GM18520 (cell line): ENCODE results near the gene HECW1.

Experiments
- ATAC-seq: cut with Tn5 transposase; IDR thresholded peaks from one replicate; pipeline ENCODE4 v1.9.1; 2021; ENCODE audit not compliant: unreplicated experiment

Gene HECW1

DNA sequence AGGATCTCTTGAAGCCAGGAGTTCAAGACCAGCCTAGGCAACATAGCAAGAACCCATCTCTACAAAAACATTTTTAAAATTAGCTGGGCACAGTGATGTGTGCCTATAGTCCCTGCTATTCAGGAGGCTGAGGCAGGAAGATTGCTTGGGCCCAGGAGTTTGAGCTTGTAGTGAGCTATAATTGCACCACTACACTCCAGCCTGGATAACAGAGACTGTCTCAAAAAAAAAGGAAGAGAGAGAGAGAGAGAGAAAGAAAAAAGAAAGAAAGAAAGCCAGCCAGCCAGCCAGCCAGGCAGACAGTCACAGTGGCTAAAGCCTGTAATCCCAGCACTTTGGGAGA lies 375.3 kb downstream of the HECW1 start:
- ATAC-seq, result no peak

DNA sequence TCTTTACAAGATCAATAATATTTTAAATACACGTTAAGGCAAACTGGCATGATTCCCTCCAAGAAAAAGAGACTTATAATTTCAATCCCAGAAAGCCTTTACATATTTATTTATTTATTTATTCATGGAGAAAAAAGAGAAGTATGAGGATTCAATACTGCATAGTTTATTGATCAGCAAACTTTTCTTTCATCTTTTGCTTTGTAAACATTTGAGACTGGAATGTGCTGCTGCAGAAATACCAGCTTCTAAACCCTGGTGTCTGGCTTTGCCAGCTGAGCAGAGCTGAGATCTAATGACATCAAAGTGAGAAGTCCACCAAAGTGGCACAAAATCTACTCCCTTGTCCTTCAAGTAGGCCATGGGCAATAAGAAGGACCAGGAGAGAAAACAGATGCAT lies 376.8 kb downstream of the HECW1 start:
- no peak for ATAC-seq

GRCh38 chr7:43490016-43490415 lies 377.6 kb downstream of the HECW1 start:
- ATAC-seq, result no peak

DNA sequence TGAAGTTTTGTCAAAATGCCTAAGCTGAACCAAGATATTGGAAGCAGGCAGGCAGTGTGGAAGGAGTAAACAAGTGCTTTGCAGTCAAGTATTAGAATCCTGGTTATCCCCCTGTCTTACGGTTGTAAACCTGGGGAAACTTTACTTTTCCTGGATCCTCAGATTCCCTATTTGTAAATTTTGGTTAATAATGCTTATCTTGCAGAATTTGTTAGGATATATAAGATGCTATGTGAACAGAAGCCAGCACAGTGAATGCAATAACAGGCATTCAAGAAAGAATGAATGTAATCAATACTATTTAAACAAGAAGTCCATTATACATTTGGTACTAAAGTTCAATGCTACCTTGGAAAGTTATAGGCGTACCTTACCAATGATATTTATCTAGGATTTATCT lies 378.7 kb downstream of the HECW1 start:
- no peak for ATAC-seq

- no peak for ATAC-seq
These were observed 379.5 kb downstream of the HECW1 start for GRCh38 chr7:43491984-43492383.

DNA sequence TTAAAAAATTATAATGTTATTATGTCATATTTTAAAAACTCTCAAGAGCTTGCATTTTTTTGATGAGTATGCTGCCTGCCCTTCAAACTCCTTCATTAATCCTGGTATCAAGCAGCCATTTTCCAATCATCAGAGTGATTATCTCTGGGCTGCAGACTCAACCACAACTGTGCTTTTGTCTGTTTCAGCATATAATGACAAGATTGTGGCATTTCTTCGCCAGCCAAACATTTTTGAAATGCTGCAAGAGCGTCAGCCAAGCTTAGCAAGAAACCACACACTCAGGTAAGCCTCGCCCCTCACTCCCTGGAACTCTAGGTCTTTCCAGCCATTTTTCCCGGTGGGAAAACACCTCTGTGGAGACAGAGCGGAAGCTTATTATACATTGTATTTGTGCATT lies 380.4 kb downstream of the HECW1 start:
- ATAC-seq, result no peak

DNA sequence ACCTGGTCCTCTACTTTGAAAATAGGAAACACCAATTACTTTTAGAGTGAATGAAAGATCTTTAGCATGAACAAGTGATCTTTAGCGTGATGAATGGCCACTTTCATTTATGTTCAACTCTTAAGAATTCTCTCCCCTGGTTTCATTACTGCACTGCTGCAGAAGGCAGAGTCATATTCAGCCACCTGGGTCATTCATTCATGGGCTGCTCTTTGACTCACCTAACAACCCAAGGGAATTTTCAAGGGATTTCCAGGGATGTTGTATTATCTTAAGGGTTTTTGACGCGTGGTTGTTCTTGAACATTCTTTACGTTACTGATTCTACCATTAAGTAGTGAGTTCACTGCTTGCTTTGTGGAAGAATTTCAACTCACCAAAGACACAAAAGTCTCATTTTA lies 383.1 kb downstream of the HECW1 start:
- ATAC-seq, result no peak

DNA sequence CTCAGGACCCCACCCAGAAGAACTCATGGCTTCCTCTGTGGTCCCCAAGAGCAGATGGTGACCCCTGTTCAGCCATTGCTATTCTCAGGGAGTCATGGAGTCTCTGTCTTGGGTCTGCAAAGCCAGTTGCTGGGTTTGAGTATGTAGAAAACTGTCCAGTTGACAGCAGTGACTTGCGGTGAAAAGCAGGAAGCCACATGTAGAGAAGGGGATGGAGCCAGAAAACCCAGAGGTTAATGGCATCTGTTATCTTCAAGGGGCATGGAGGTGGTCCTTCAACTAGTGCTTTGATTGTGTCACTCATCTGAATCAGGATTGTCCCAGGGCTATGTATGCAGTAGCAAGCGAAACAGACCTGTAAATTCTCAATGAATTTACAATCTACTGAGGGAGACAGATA lies 384.1 kb downstream of the HECW1 start:
- ATAC-seq, result no peak

DNA sequence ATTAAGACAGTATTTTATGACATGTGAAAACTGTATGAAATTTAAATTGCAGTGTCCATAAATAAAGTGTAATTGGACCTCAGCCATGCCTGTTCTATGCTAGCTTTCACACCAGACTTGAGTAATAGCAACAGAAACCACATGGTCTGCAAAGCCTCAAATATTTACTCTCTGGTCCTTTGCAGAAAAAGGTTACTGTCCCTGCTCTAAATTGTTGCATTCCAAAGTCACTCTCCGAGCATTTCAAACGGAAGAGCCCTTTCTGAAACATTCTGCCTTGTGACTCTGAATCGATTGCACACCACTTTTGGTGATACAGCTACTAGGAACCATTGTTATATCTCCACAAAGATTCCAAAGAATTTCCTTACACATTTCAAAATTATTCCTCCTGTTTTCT lies 389.4 kb downstream of the HECW1 start:
- no peak for ATAC-seq

- ATAC-seq, result no peak
These were observed 390.5 kb downstream of the HECW1 start for GRCh38 chr7:43502941-43503340.

GRCh38 chr7:43505412-43505811 lies 393.0 kb downstream of the HECW1 start:
- no peak for ATAC-seq

DNA sequence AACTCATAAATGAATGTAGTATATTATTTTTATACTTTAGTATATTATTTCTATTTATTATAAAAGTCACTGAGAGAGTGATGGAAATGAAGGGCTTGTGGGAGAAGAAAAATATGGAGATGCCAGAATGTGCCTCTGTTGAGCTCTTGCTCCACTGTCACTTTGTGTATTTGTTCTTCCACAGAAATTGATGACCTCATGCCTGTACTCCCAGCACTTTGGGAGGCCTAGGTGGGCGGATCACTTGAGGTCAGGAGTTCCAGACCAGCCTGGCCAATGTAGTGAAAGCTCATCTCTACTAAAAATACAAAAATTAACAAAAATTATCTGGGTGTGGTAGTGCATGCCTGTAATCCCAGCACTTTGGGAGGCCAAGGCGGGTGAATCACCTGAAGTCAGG lies 394.0 kb downstream of the HECW1 start:
- no peak for ATAC-seq

DNA sequence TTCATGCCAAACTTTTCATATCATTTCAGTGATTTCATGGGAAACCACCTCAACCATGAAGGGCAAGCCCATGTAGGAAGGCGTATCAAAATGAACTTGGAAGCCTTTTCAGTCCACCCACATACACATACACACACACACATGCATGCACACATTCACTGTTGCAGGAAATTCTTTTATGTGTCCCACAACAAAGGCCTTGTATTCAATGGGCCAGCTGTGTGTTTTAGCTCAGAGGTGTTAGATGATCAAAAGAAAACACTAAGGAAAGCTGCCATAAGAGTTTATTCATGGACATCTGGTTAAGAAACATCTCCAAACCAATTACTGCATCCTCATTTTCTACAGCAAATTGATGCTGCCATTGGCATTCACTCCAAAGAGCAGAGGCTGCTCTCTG lies 396.0 kb downstream of the HECW1 start:
- ATAC-seq, result no peak

- ATAC-seq, result no peak
These were observed 397.5 kb downstream of the HECW1 start for GRCh38 chr7:43509906-43510305.

GRCh38 chr7:43511029-43511428 lies 398.6 kb downstream of the HECW1 start:
- ATAC-seq, result no peak

DNA sequence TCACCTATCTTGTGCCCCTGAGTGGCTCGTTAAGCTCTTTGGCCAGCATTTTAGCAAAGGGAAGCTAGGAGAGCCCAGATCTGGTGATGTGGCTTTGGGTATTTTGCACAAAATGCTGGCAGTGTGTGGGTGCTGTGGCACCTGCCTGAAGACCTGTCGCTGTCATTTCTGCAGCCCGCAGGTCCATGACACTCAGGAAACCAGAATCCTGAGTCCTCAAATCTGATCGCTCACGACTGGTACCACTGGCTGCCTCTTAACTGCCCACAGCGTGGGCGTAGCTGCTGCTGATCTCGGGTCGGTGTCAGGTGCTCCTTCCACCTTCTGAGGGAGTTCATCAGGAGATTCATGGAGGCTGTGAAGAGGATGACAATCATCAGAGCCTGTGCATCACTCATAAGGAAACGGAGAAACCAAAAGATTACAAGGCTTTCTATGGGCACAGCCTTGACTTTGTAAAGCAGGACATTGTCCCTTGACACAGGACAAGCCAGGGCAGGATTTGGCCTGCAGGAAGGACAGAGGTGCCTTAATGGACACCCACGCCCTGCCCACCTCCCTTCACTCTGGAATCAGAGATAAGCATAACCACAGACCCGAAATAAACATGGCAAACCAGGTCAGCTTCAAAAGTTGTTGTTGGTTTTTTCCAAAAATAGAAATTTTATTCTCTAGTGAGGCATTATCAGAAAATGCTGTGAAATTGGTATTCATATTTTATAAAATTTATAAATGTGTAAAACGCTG lies 399.5 kb downstream of the HECW1 start:
- ATAC-seq, result no peak

DNA sequence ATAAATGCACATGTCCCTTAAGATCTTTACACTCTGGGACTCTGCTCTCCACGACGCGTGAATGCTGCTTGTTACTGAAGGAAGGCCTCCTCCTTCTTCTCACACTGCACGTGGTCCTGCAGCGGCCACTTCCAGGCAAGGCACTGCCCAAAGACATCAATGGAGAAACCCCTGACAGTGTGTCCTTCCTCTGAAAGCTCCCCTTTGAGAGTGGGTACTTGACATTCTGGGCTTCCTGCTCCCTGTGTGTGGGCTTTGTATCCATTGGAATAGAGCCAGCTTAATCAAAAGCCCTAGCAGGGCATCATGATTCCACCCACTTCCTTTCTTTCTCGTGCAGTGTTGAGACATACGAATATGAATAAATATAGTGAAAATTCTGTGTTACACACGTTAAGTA lies 400.8 kb downstream of the HECW1 start:
- no peak for ATAC-seq

DNA sequence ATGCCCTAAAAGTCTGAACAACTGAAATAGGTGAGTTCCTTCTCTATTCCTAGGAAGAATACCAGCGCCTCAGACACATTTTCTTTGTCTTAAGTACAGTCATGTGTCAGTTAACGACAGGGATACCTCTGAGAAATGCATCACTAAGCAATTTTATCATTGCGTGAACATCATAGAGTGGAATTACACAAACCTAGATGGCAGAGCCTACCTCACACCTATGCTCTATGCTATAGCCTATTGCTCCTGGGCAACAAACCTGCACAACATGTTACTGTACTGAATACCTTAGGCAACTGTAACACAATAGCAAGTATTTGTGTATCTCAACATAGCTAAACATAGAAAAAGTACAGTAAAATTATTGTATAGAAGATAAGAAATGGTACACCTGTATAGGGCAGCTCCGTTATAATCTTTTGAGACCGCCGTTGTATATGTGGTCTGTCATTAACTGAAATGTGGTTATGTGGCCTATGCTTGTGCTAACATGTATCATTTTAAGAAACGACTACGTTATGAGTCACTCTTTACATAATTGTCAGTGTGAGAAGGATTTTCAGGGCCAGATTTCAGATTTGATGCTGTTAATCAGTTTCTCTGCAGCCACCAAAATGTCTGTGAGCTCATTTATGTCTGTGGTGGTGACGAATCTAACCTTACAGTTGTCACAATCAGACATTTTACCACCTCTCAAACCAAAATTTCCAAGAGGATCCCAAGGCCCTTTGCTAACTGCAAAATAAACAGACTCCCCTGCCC lies 404.3 kb downstream of the HECW1 start:
- peak; percentile 50 for ATAC-seq

DNA sequence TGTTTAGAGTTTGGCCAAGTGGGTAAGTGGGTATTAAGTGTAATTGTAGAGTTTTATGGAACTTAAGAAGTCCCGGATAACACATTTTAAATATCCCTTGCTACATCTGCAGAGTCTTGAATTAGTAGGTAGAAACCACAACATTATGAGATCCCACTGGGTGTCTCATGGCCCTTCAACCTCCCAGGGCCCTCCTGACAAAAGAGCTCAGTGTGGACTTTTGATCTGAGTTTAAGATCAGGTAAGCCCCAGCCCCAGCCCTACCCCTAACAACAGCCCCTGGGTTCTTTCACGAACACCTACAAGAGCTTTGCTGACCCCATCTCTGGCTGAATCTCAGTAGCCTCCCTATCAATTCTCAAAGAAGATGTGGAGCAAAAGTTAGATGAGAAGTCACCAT lies 405.0 kb downstream of the HECW1 start:
- no peak for ATAC-seq

DNA sequence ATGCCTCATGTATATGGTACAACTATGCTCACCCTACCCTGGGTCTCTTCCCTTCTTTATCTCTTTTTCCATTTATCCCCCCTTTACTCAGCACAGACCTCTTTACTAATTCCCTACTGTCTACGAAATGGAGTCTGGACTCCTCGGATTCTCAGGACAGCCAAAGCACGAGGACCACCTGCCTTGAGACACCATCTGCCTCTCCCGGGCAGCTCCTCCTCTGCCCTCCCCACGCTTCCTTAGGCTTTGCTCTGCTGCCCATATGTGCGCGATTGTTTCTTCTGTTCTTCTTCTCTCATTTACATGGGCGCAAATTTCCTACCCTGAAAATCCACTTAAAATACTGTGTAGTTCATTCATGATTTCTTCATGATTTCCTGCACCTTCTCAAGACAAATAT lies 407.8 kb downstream of the HECW1 start:
- no peak for ATAC-seq

- ATAC-seq, result no peak
These were observed 410.1 kb downstream of the HECW1 start for GRCh38 chr7:43522406-43523156.
